Ascending aorta (tissue), 2 donors: ENCODE measurements around the gene RMI2. TPM values are rescaled to one million over a fixed set of nuclear protein-coding genes. Genes with fewer than 3 reads are reported as not detected.
A peak's percentile ranks its signal among the peaks of the same experiment; 100 is the strongest.

Experiments
- DNase-seq, 2 donors: peaks; one replicate each; pipeline ENCODE4 v3.0.0-alpha.2; 2019; ENCODE audit warnings: low spot score in 2 of 2
- H3K27ac ChIP-seq, 2 donors: fragments of 200-600 bp; sonication (generic); one replicate each; pipeline ENCODE4 v1.5.1; 2016 to 2017; ENCODE audit warnings: mild to moderate bottlenecking in 1 of 2
- H3K27me3 ChIP-seq: fragments of 200-600 bp; sonication (generic); one replicate; pipeline ENCODE4 v1.5.1; 2017
- H3K36me3 ChIP-seq, 2 donors: fragments of 200-600 bp; sonication (generic); one replicate each; pipeline ENCODE4 v1.5.1; 2016
- H3K4me1 ChIP-seq, 2 donors: fragments of 200-600 bp; sonication (generic); one replicate each; pipeline ENCODE4 v1.5.1; 2016 to 2017; ENCODE audit warnings: mild to moderate bottlenecking in 1 of 2
- H3K4me3 ChIP-seq, 2 donors: fragments of 200-600 bp; sonication (generic); one replicate each; pipeline ENCODE4 v1.5.1; 2016 to 2017; ENCODE audit warnings: mild to moderate bottlenecking in 1 of 2
- H3K9me3 ChIP-seq, 2 donors: fragments of 200-600 bp; sonication (generic); one replicate each; pipeline ENCODE4 v1.5.1; 2016
- CTCF ChIP-seq, 3 experiments: fragments of 200-600 bp in 2 of 3; fragments of 450-650 bp in 1 of 3; sonication (generic) in 2 of 3; IDR thresholded peaks; one replicate each; pipeline ENCODE4 v1.5.1; 2016 to 2019; ENCODE audit warnings: antibody characterized with exemption in 3 of 3, mild to moderate bottlenecking in 1 of 3, moderate library complexity in 1 of 3
- intact Hi-C: fragments of 100-400 bp; cut with DNase I; formaldehyde crosslinking; loops from one replicate; pipeline ENCODE4 v1.15.1; 2023
- total RNA-seq: library from RNA; depleted of rRNA; stranded (reverse); fragments of >200 nt; gene quantifications from one replicate; pipeline ENCODE4 v1.1.0, GENCODE V29; 2016

Gene RMI2
- total RNA-seq: not detected

GRCh38 chr16:11345040-11345862 lies at the start of gene RMI2:
Gene RMI2, plus strand, starts transcription at chr16:11345459. Its CDS starts 13 bp downstream, at chr16:11345472.
- Histone ChIP-seq H3K27me3 (no peaks in the 10 kb centered on the region), H3K36me3 (no peaks in the 10 kb centered on the region), H3K27ac (no peak within 1 kb of the TSS), H3K4me1 (peaks cover 5 to 13% of the 10 kb centered on the region in 2 donors), H3K4me3 (peak within 1 kb of the TSS; percentile 75 to 83), H3K9me3 (no peaks in the 10 kb centered on the region)
- intact Hi-C loops: loop anchor here (10.0 kb wide), 1 partner anchor 600 kb away; the partner anchor contains the start of gene NUBP1
- peak; percentile 83 to 97 for DNase-seq
- no peak for TF ChIP-seq CTCF (IDR thresholded peaks at IDR 0.05)

GRCh38 chr16:11295672-11296071 lies 49.6 kb upstream of the RMI2 start:
- Histone ChIP-seq H3K4me1 (peaks cover 0 to 11% of the 10 kb centered on the region in 2 donors), H3K9me3 (no peaks in the 10 kb centered on the region), H3K36me3 (no peaks in the 10 kb centered on the region), H3K27me3 (no peaks in the 10 kb centered on the region), H3K4me3 (no peak overlapping the region), H3K27ac (no peak overlapping the region)
- intact Hi-C loops: loop anchor here (2.0 kb wide), 1 partner anchor 323 kb away; no protein-coding TSS in a partner anchor
- no peak for TF ChIP-seq CTCF (IDR thresholded peaks at IDR 0.05)
- no peak for DNase-seq

- intact Hi-C loops: loop anchor here (2.0 kb wide), 1 partner anchor 324 kb away; no protein-coding TSS in a partner anchor
- Histone ChIP-seq H3K36me3 (no peaks in the 10 kb centered on the region), H3K4me1 (peaks cover 0 to 11% of the 10 kb centered on the region in 2 donors), H3K27me3 (no peaks in the 10 kb centered on the region), H3K4me3 (no peak overlapping the region), H3K27ac (no peak overlapping the region), H3K9me3 (no peaks in the 10 kb centered on the region)
- no peak for DNase-seq
- no peak for TF ChIP-seq CTCF (IDR thresholded peaks at IDR 0.05)
Measured at GRCh38 chr16:11296351-11296705, 48.9 kb upstream of the RMI2 start.

- no peak for DNase-seq
- intact Hi-C loops: loop anchor here (2.0 kb wide), 1 partner anchor 324 kb away; no protein-coding TSS in a partner anchor
- Histone ChIP-seq H3K27ac (no peak overlapping the region), H3K9me3 (no peaks in the 10 kb centered on the region), H3K4me3 (peak overlapping the region; percentile 42 to 45), H3K4me1 (peaks cover 0 to 11% of the 10 kb centered on the region in 2 donors), H3K27me3 (no peaks in the 10 kb centered on the region), H3K36me3 (no peaks in the 10 kb centered on the region)
- TF ChIP-seq CTCF (IDR thresholded peaks at IDR 0.05): no peak
Measured at GRCh38 chr16:11296706-11297491, 48.4 kb upstream of the RMI2 start.

GRCh38 chr16:11297492-11298142 lies 47.6 kb upstream of the RMI2 start:
- Histone ChIP-seq H3K27ac (peak overlapping the region in 1 of 2 donors; percentile 26), H3K4me3 (peak overlapping the region; percentile 42 to 45), H3K27me3 (no peaks in the 10 kb centered on the region), H3K9me3 (no peaks in the 10 kb centered on the region), H3K36me3 (no peaks in the 10 kb centered on the region), H3K4me1 (peaks cover 0 to 11% of the 10 kb centered on the region in 2 donors)
- intact Hi-C loops: loop anchor here (2.0 kb wide), 1 partner anchor 325 kb away; no protein-coding TSS in a partner anchor
- peak in 2 of 3 experiments; percentile 16 to 41 for TF ChIP-seq CTCF (IDR thresholded peaks at IDR 0.05)
- peak; percentile 56 to 85 for DNase-seq
